DND-41 (cell line): ENCODE data around the gene TRIM63.

Experiments
- EZH2 ChIP-seq: IDR thresholded peaks from 3 replicates; pipeline ENCODE4 v1.6.1; 2012; ENCODE audit warnings: borderline replicate concordance, low read depth, mild to moderate bottlenecking, moderate library complexity, low read length, inconsistent platforms; ENCODE audit not compliant: severe bottlenecking
- TF ChIP-seq, protein P1 (sequence below): IDR thresholded peaks from 2 replicates; pipeline ENCODE4 v1.5.1; 2012; ENCODE audit warnings: borderline replicate concordance, low read length, moderate library complexity, mild to moderate bottlenecking; ENCODE audit not compliant: poor library complexity, severe bottlenecking; ENCODE audit errors: extremely low read depth

GRCh38 chr1:26109229-26110164, 42.1 kb upstream of the TRIM63 start:
- TF ChIP-seq, protein P1, sequence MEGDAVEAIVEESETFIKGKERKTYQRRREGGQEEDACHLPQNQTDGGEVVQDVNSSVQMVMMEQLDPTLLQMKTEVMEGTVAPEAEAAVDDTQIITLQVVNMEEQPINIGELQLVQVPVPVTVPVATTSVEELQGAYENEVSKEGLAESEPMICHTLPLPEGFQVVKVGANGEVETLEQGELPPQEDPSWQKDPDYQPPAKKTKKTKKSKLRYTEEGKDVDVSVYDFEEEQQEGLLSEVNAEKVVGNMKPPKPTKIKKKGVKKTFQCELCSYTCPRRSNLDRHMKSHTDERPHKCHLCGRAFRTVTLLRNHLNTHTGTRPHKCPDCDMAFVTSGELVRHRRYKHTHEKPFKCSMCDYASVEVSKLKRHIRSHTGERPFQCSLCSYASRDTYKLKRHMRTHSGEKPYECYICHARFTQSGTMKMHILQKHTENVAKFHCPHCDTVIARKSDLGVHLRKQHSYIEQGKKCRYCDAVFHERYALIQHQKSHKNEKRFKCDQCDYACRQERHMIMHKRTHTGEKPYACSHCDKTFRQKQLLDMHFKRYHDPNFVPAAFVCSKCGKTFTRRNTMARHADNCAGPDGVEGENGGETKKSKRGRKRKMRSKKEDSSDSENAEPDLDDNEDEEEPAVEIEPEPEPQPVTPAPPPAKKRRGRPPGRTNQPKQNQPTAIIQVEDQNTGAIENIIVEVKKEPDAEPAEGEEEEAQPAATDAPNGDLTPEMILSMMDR, result no peak
- TF ChIP-seq EZH2, result no peak
